HG03196 (cell line): Measurements from ENCODE around the gene CES1.
"Not testable (repeated sequence)": the region's sequence is repeated elsewhere in the genome, so short reads cannot be mapped to it uniquely, and the experiment has no call there.

Source experiments
- ATAC-seq: cut with Tn5 transposase; IDR thresholded peaks from one replicate; pipeline ENCODE4 v1.9.1; 2021; ENCODE audit not compliant: unreplicated experiment

The CES1 gene

GRCh38 chr16:55832773-55833691, at the start of gene CES1:
CES1 (minus strand) TSS chr16:55833096; CDS start chr16:55833055, 41 bp downstream.
- ATAC-seq = no peak

GRCh38 chr16:55876854-55877253, 44.0 kb upstream of the CES1 start:
- ATAC-seq = no peak

- ATAC-seq = no peak
Observed at GRCh38 chr16:55875273-55875672, 42.4 kb upstream of the CES1 start, which contains the start of gene CES5A. CES5A (minus strand) TSS chr16:55875373; CDS start chr16:55875221, 152 bp downstream.

- ATAC-seq = no peak
Observed at GRCh38 chr16:55873122-55873521, 40.2 kb upstream of the CES1 start.

GRCh38 chr16:55872130-55872529, 39.2 kb upstream of the CES1 start:
- no peak for ATAC-seq

GRCh38 chr16:55871411-55872038, 38.6 kb upstream of the CES1 start:
- ATAC-seq = no peak

- ATAC-seq = no peak
Observed at GRCh38 chr16:55868980-55869379, 36.1 kb upstream of the CES1 start.

GRCh38 chr16:55868137-55868536, 35.2 kb upstream of the CES1 start:
- no peak for ATAC-seq

- no peak for ATAC-seq
Observed at GRCh38 chr16:55861288-55861687, 28.4 kb upstream of the CES1 start.

- not testable (repeated sequence) for ATAC-seq
Observed at GRCh38 chr16:55857650-55858049, 24.8 kb upstream of the CES1 start.

- no peak for ATAC-seq
Observed at GRCh38 chr16:55856950-55857349, 24.1 kb upstream of the CES1 start.

- no peak for ATAC-seq
Observed at GRCh38 chr16:55853114-55853513, 20.2 kb upstream of the CES1 start.

GRCh38 chr16:55849536-55849935, 16.6 kb upstream of the CES1 start:
- no peak for ATAC-seq

GRCh38 chr16:55846598-55847346, 13.9 kb upstream of the CES1 start:
- no peak for ATAC-seq

- ATAC-seq = no peak
Observed at GRCh38 chr16:55843105-55843395, 10.2 kb upstream of the CES1 start.

GRCh38 chr16:55842369-55843104, 9.6 kb upstream of the CES1 start:
- no peak for ATAC-seq

GRCh38 chr16:55839115-55839514, 6.2 kb upstream of the CES1 start:
- no peak for ATAC-seq

- no peak for ATAC-seq
Observed at GRCh38 chr16:55836158-55836611, 3.3 kb upstream of the CES1 start.

GRCh38 chr16:55835581-55835980, 2.7 kb upstream of the CES1 start:
- no peak for ATAC-seq

GRCh38 chr16:55835173-55835572, 2.3 kb upstream of the CES1 start:
- not testable (repeated sequence) for ATAC-seq

GRCh38 chr16:55834049-55834448, 1.2 kb upstream of the CES1 start:
- no peak for ATAC-seq
